ENCODE data around the gene SLC16A10. TPM values are rescaled to one million over a fixed set of nuclear protein-coding genes. Genes with fewer than 3 reads are reported as not detected.

The SLC16A10 gene
- total and polyA plus RNA-seq, 2 experiments from 2014 or later = 19.9 to 34.1 TPM

DNA sequence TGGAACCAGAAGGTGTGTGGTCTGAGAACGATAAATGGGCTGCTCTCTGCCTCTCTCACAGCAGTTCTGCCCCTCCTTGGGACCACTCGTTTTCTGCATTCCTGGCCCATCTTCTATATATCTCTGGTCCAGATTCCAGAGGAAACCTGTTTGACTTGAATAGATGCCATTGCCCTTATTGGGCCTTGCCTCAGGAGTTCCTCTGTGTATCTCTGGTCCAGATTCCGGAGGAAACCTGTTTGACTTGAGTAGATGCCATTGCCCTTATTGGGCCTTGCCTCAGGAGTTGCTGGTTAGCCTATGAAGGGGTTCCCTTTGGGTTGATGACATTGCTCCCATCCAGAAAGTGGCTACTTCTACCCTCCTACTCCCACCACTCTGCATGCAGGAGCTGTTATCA lies 189.4 kb downstream of the SLC16A10 start:
- H3K9me3 ChIP-seq (ENCODE audit: low read depth) = peaks cover 8% of the 10 kb centered on the region
- peaks cover 46% of the 10 kb centered on the region for H3K79me2 ChIP-seq
- DNase-seq (ENCODE audit: low spot score) = no peak
- no peaks in the 10 kb centered on the region for H4K20me1 ChIP-seq (ENCODE audit: insufficient read depth, poor library complexity, severe bottlenecking)
- H2AFZ ChIP-seq = no peak overlapping the region
- WGBS (ENCODE audit: low lambda C conversion rate, missing lambda C conversion rate) = 73% methylated on average over 3 of the region's 3 CpGs
- H3K27ac ChIP-seq = peak overlapping the region; percentile 13
- TF ChIP-seq, protein P1, sequence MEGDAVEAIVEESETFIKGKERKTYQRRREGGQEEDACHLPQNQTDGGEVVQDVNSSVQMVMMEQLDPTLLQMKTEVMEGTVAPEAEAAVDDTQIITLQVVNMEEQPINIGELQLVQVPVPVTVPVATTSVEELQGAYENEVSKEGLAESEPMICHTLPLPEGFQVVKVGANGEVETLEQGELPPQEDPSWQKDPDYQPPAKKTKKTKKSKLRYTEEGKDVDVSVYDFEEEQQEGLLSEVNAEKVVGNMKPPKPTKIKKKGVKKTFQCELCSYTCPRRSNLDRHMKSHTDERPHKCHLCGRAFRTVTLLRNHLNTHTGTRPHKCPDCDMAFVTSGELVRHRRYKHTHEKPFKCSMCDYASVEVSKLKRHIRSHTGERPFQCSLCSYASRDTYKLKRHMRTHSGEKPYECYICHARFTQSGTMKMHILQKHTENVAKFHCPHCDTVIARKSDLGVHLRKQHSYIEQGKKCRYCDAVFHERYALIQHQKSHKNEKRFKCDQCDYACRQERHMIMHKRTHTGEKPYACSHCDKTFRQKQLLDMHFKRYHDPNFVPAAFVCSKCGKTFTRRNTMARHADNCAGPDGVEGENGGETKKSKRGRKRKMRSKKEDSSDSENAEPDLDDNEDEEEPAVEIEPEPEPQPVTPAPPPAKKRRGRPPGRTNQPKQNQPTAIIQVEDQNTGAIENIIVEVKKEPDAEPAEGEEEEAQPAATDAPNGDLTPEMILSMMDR (IDR thresholded peaks at IDR 0.05; ENCODE audit: poor library complexity) = no peak
- TF ChIP-seq EZH2 (IDR thresholded peaks at IDR 0.05; ENCODE audit: borderline replicate concordance) = no peak
- no peak for TF ChIP-seq EZH2phosphoT487 (IDR thresholded peaks at IDR 0.05; ENCODE audit: low read depth, severe bottlenecking, unreplicated experiment)
- H3K4me1 ChIP-seq (ENCODE audit: insufficient read depth) = peaks cover 15% of the 10 kb centered on the region
- no peaks in the 10 kb centered on the region for H3K9me2 ChIP-seq (replicated peaks; ENCODE audit: insufficient read depth)
- H3K4me2 ChIP-seq = no peak overlapping the region
- no peaks in the 10 kb centered on the region for H3K36me3 ChIP-seq (replicated peaks; ENCODE audit: insufficient read depth, low read depth)
- no peak overlapping the region for H3K4me3 ChIP-seq
- H3K27me3 ChIP-seq = no peaks in the 10 kb centered on the region

DNA sequence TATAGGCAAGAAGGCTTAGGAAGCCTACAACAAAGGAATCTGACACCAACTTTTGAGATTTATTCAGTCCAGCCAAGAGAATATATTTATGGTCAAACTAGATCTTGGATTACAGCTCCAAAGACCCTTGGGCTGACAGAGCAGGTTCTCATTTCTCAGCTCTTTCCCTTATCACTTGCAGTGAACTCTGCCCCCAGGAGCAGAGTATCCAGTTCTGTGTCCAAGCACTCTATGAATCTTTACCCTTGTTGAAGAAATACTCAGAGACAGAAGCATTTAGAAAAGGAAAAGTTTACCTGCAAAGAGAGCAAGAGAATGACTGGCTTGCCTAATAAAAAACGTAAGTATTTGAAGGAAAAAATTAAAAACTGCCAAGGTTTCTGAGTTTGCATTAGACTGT lies 190.5 kb downstream of the SLC16A10 start:
- 81% methylated on average over 1 of the region's 1 CpG for WGBS (ENCODE audit: low lambda C conversion rate, missing lambda C conversion rate)
- Histone ChIP-seq H3K9me2 (replicated peaks; ENCODE audit: insufficient read depth) (no peaks in the 10 kb centered on the region), H3K4me2 (peak overlapping the region; percentile 50), H3K36me3 (replicated peaks; ENCODE audit: insufficient read depth, low read depth) (no peaks in the 10 kb centered on the region), H3K9me3 (ENCODE audit: low read depth) (peaks cover 8% of the 10 kb centered on the region), H3K27ac (peak overlapping the region; percentile 13), H3K4me1 (ENCODE audit: insufficient read depth) (peaks cover 21% of the 10 kb centered on the region), H4K20me1 (ENCODE audit: insufficient read depth, poor library complexity, severe bottlenecking) (no peaks in the 10 kb centered on the region), H3K27me3 (no peaks in the 10 kb centered on the region), H3K79me2 (peaks cover 38% of the 10 kb centered on the region), H3K4me3 (no peak overlapping the region), H2AFZ (no peak overlapping the region)
- TF ChIP-seq, protein P1 (IDR thresholded peaks at IDR 0.05; ENCODE audit: poor library complexity) = no peak
- no peak for TF ChIP-seq EZH2phosphoT487 (IDR thresholded peaks at IDR 0.05; ENCODE audit: low read depth, severe bottlenecking, unreplicated experiment)
- TF ChIP-seq EZH2 (IDR thresholded peaks at IDR 0.05; ENCODE audit: borderline replicate concordance) = no peak
- no peak for DNase-seq (ENCODE audit: low spot score)

DNA sequence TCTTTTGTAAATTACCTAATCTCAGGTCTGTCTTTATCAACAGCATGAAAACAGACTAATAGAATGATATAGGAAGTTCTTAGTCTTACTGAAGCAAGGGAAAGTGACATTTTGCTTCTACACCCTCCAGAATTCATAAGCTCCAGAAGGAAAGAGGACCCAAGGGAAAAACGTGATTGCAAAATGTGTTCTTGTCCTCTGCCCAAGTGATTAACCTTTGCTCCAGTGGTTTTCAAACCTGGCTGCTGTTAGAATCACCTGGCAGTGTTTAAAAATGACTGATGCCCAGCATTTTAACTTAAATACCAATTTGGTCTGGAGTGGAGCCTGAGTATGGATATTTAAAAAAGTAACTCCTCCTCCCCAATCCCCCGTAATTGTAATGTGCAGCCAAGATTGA lies 191.4 kb downstream of the SLC16A10 start:
- Histone ChIP-seq H3K36me3 (replicated peaks; ENCODE audit: insufficient read depth, low read depth) (no peaks in the 10 kb centered on the region), H3K4me2 (peak overlapping the region; percentile 50), H3K79me2 (peaks cover 33% of the 10 kb centered on the region), H3K9me2 (replicated peaks; ENCODE audit: insufficient read depth) (no peaks in the 10 kb centered on the region), H3K4me3 (no peak overlapping the region), H3K9me3 (ENCODE audit: low read depth) (peaks cover 8% of the 10 kb centered on the region), H4K20me1 (ENCODE audit: insufficient read depth, poor library complexity, severe bottlenecking) (no peaks in the 10 kb centered on the region), H3K4me1 (ENCODE audit: insufficient read depth) (peaks cover 24% of the 10 kb centered on the region), H3K27ac (no peak overlapping the region), H2AFZ (no peak overlapping the region), H3K27me3 (no peaks in the 10 kb centered on the region)
- TF ChIP-seq, protein P1 (IDR thresholded peaks at IDR 0.05; ENCODE audit: poor library complexity) = no peak
- TF ChIP-seq EZH2 (IDR thresholded peaks at IDR 0.05; ENCODE audit: borderline replicate concordance) = no peak
- no peak for TF ChIP-seq EZH2phosphoT487 (IDR thresholded peaks at IDR 0.05; ENCODE audit: low read depth, severe bottlenecking, unreplicated experiment)
- DNase-seq (ENCODE audit: low spot score) = no peak
- WGBS (ENCODE audit: low lambda C conversion rate, missing lambda C conversion rate) = 80% methylated on average over 2 of the region's 2 CpGs
